22Rv1 (cell line): ENCODE measurements around the gene CIB2.

Experiments used
- ZFX ChIP-seq: fragments of 450-650 bp; IDR thresholded peaks from 2 replicates; pipeline ENCODE4 v1.6.1; 2017; ENCODE audit warnings: antibody characterized with exemption, borderline replicate concordance
- TF ChIP-seq, protein P1 (sequence below): fragments of 450-650 bp; IDR thresholded peaks from 2 replicates; pipeline ENCODE4 v1.5.1; 2017; ENCODE audit warnings: mild to moderate bottlenecking

- TF ChIP-seq, protein P1, sequence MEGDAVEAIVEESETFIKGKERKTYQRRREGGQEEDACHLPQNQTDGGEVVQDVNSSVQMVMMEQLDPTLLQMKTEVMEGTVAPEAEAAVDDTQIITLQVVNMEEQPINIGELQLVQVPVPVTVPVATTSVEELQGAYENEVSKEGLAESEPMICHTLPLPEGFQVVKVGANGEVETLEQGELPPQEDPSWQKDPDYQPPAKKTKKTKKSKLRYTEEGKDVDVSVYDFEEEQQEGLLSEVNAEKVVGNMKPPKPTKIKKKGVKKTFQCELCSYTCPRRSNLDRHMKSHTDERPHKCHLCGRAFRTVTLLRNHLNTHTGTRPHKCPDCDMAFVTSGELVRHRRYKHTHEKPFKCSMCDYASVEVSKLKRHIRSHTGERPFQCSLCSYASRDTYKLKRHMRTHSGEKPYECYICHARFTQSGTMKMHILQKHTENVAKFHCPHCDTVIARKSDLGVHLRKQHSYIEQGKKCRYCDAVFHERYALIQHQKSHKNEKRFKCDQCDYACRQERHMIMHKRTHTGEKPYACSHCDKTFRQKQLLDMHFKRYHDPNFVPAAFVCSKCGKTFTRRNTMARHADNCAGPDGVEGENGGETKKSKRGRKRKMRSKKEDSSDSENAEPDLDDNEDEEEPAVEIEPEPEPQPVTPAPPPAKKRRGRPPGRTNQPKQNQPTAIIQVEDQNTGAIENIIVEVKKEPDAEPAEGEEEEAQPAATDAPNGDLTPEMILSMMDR: no peak
- TF ChIP-seq ZFX: no peak
Observed at GRCh38 chr15:78148392-78149067, 17.3 kb upstream of the CIB2 start.
